Embryonic facial prominence (tissue), 1 donor: Measurements from ENCODE around the gene ERICH4.
"Not testable (repeated sequence)": the region's sequence is repeated elsewhere in the genome, so short reads cannot be mapped to it uniquely, and the experiment has no call there.

Source experiments
- DNase-seq: peaks from one replicate; pipeline ENCODE4 v3.0.0-alpha.2; 2016; ENCODE audit errors: extremely low spot score

ERICH4 gene

GRCh38 chr19:41442473-41443355 is at the start of gene ERICH4:
Gene ERICH4, plus strand, starts transcription at chr19:41443156. Its CDS starts 14 bp downstream, at chr19:41443170.
- no peak for DNase-seq

- DNase-seq = no peak
Observed at GRCh38 chr19:41395355-41395754, 47.6 kb upstream of the ERICH4 start.

GRCh38 chr19:41397086-41398049 is 45.6 kb upstream of the ERICH4 start, which contains the start of the genes BCKDHA and EXOSC5:
Gene BCKDHA, plus strand, starts transcription at chr19:41397818. Its CDS starts 10 bp downstream, at chr19:41397828.
Gene EXOSC5, minus strand, starts transcription at chr19:41397359. Its CDS starts 31 bp downstream, at chr19:41397328.
- peak; percentile 99 for DNase-seq

GRCh38 chr19:41398050-41398418 is 44.9 kb upstream of the ERICH4 start:
- no peak for DNase-seq

GRCh38 chr19:41398598-41398997 is 44.4 kb upstream of the ERICH4 start:
- DNase-seq = no peak

GRCh38 chr19:41399091-41399490 is 43.9 kb upstream of the ERICH4 start:
- DNase-seq = no peak

GRCh38 chr19:41399525-41399924 is 43.4 kb upstream of the ERICH4 start:
- no peak for DNase-seq

GRCh38 chr19:41401483-41401882 is 41.5 kb upstream of the ERICH4 start:
- DNase-seq = no peak

- no peak for DNase-seq
Observed at GRCh38 chr19:41402010-41402409, 40.9 kb upstream of the ERICH4 start.

GRCh38 chr19:41403181-41403970 is 39.6 kb upstream of the ERICH4 start:
- DNase-seq = no peak

- no peak for DNase-seq
Observed at GRCh38 chr19:41405776-41406175, 37.2 kb upstream of the ERICH4 start.

- DNase-seq = no peak
Observed at GRCh38 chr19:41407271-41407670, 35.7 kb upstream of the ERICH4 start.

GRCh38 chr19:41408256-41408655 is 34.7 kb upstream of the ERICH4 start:
- DNase-seq = no peak

GRCh38 chr19:41408846-41409245 is 34.1 kb upstream of the ERICH4 start:
- DNase-seq = not testable (repeated sequence)

GRCh38 chr19:41409288-41409687 is 33.7 kb upstream of the ERICH4 start:
- DNase-seq = no peak

- no peak for DNase-seq
Observed at GRCh38 chr19:41410336-41411054, 32.5 kb upstream of the ERICH4 start.

GRCh38 chr19:41411100-41411967 is 31.6 kb upstream of the ERICH4 start:
- no peak for DNase-seq

GRCh38 chr19:41411968-41412265 is 31.0 kb upstream of the ERICH4 start:
- no peak for DNase-seq

- no peak for DNase-seq
Observed at GRCh38 chr19:41412953-41413352, 30.0 kb upstream of the ERICH4 start.

GRCh38 chr19:41413947-41414346 is 29.0 kb upstream of the ERICH4 start:
- DNase-seq = no peak
